GM21619 (cell line): ENCODE results near the gene ITGA7.

Experiments
- ATAC-seq: cut with Tn5 transposase; IDR thresholded peaks from one replicate; pipeline ENCODE4 v1.9.1; 2021; ENCODE audit not compliant: unreplicated experiment

The ITGA7 gene

GRCh38 chr12:55707841-55708694 lies at the start of gene ITGA7:
ITGA7 (minus strand) TSS chr12:55707904; CDS start chr12:55707682, 222 bp downstream.
- ATAC-seq: peak; percentile 72

GRCh38 chr12:55755246-55755645 lies 47.5 kb upstream of the ITGA7 start:
- no peak for ATAC-seq

GRCh38 chr12:55748230-55748993 lies 40.7 kb upstream of the ITGA7 start:
- no peak for ATAC-seq

GRCh38 chr12:55746913-55747231 lies 39.2 kb upstream of the ITGA7 start:
- ATAC-seq: no peak

GRCh38 chr12:55746174-55746912 lies 38.6 kb upstream of the ITGA7 start:
- ATAC-seq: no peak

- ATAC-seq: no peak
Observed at GRCh38 chr12:55745361-55746173, 37.9 kb upstream of the ITGA7 start.

- no peak for ATAC-seq
Observed at GRCh38 chr12:55744340-55745030, 36.8 kb upstream of the ITGA7 start.

- peak; percentile 42 for ATAC-seq
Observed at GRCh38 chr12:55743406-55744339, 36.0 kb upstream of the ITGA7 start.

GRCh38 chr12:55742719-55743405 lies 35.2 kb upstream of the ITGA7 start, which contains the start of gene GDF11:
GDF11 (plus strand) TSS chr12:55743122; CDS start chr12:55743317, 195 bp downstream.
- peak; percentile 16 for ATAC-seq

- ATAC-seq: no peak
Observed at GRCh38 chr12:55741931-55742680, 34.4 kb upstream of the ITGA7 start.

GRCh38 chr12:55739025-55739378 lies 31.3 kb upstream of the ITGA7 start:
- no peak for ATAC-seq

- ATAC-seq: peak; percentile 90
Observed at GRCh38 chr12:55738123-55739024, 30.7 kb upstream of the ITGA7 start.

GRCh38 chr12:55737581-55738122 lies 29.9 kb upstream of the ITGA7 start:
- no peak for ATAC-seq

GRCh38 chr12:55736780-55737580 lies 29.3 kb upstream of the ITGA7 start:
- ATAC-seq: peak; percentile 36

GRCh38 chr12:55736076-55736475 lies 28.4 kb upstream of the ITGA7 start:
- no peak for ATAC-seq

- no peak for ATAC-seq
Observed at GRCh38 chr12:55734595-55734994, 26.9 kb upstream of the ITGA7 start.
